ENCODE measurements around the gene STPG4. TPM values are rescaled to one million over a fixed set of nuclear protein-coding genes. Genes with fewer than 3 reads are reported as not detected.

STPG4 gene
- total RNA-seq, 1 experiment from 2014 or later: 0.13 TPM

DNA sequence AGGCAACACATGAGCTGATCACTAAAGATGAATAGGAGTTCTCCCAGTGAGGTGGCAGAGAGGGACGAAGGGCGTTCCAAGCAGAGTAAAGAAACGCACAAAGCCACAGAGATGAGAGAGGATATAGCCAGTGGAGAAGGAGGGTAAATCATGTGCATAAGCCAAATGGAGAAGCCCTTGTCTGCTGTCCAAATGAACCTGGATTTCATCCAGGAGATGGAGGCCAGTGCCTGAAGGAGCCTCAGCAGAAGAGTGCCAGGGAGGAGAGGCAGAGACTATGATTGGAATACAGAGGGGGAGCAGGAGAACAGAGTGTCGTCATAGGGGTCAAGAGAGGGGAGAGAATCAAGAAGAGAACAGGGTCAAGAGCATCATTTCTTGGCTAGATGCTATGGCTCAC, 48.9 kb upstream of the STPG4 start:
- no peak overlapping the region for H3K27ac ChIP-seq (ENCODE audit: insufficient read length, low read depth, low read length)
- Mint-ChIP-seq H3K27me3 (ENCODE audit: low read depth) (peaks cover 3% of the 10 kb centered on the region), H3K4me3 (no peak overlapping the region), H3K4me1 (peaks cover 12 to 22% of the 10 kb centered on the region in 2 experiments), H3K9me3 (no peaks in the 10 kb centered on the region), H3K27ac (no peak overlapping the region), H3K36me3 (ENCODE audit: insufficient read depth in 1 of 3, low read depth in 3 of 3) (no peaks in the 10 kb centered on the region)
- WGBS (ENCODE audit: extremely low coverage, insufficient read length, low lambda C conversion rate): no CpG with 5 or more reads among the region's 4 CpGs
- no peak overlapping the region for H3K4me2 ChIP-seq (ENCODE audit: insufficient read depth, insufficient read length, low read length)
- no peak overlapping the region for H3T11ph ChIP-seq (ENCODE audit: low read length)
- no peak overlapping the region for H3K23ac ChIP-seq (ENCODE audit: insufficient read length, low read depth, low read length)
- H3K18ac ChIP-seq (ENCODE audit: insufficient read length, low read depth, low read length): no peak overlapping the region
- no peak for TF ChIP-seq CTCF (conservative IDR thresholded peaks at IDR 0.05)
- no peak overlapping the region for H3K9ac ChIP-seq (ENCODE audit: extremely low read depth, insufficient read length, low read length)
- no peak overlapping the region for H2BK120ac ChIP-seq (ENCODE audit: low read depth, low read length, poor library complexity, severe bottlenecking)
- H2BK12ac ChIP-seq (ENCODE audit: insufficient read length, low read depth, low read length): no peak overlapping the region
- no peaks in the 10 kb centered on the region for H3K79me2 ChIP-seq (ENCODE audit: insufficient read depth, low read length)
- no peak overlapping the region for H2BK15ac ChIP-seq (ENCODE audit: low read depth, low read length)
- no peak overlapping the region for H4K8ac ChIP-seq (replicated peaks; ENCODE audit: insufficient read length, low read depth, low read length)
- no peaks in the 10 kb centered on the region for H3K79me1 ChIP-seq (ENCODE audit: insufficient read depth, low read depth, low read length, poor library complexity, severe bottlenecking)
- DNase-seq: no peak
- H4K20me1 ChIP-seq (ENCODE audit: control insufficient read depth, insufficient read depth, insufficient read length): no peaks in the 10 kb centered on the region
- no peak overlapping the region for H2BK20ac ChIP-seq (ENCODE audit: low read depth, low read length, poor library complexity, severe bottlenecking)
- H3K56ac ChIP-seq (ENCODE audit: insufficient read length, low read depth, low read length): no peak overlapping the region
- no peaks in the 10 kb centered on the region for H3K9me3 ChIP-seq (ENCODE audit: control insufficient read depth, low read depth, low read length)
- H3K23me2 ChIP-seq (ENCODE audit: insufficient read length, low read depth, low read length, poor library complexity, severe bottlenecking): no peaks in the 10 kb centered on the region
- no peak overlapping the region for H3K4ac ChIP-seq (ENCODE audit: low read depth, low read length)
- H3K27me3 ChIP-seq (ENCODE audit: insufficient read depth, low read length): 0 out of 2 replicates have a peak, but pooled peaks cover 2% of the 10 kb centered on the region
- no peak overlapping the region for H3K14ac ChIP-seq (ENCODE audit: insufficient read depth, low read length)
- H2AK5ac ChIP-seq (ENCODE audit: insufficient read length, low read length): no peak overlapping the region
- no peak overlapping the region for H4K5ac ChIP-seq (ENCODE audit: insufficient read length, low read depth, low read length)
- no peak overlapping the region for H4K91ac ChIP-seq (ENCODE audit: insufficient read length, low read depth, low read length)
- H2BK5ac ChIP-seq (ENCODE audit: insufficient read length, low read length): no peak overlapping the region
- no peak overlapping the region for H2AFZ ChIP-seq (ENCODE audit: low read length)
- H3K4me1 ChIP-seq (ENCODE audit: insufficient read depth, low read length): no peaks in the 10 kb centered on the region; the same call in 1 of the 2 replicates
